Measurements from ENCODE around the gene GGT7. TPM values are rescaled to one million over a fixed set of nuclear protein-coding genes. Genes with fewer than 3 reads are reported as not detected.
A peak's percentile ranks its signal among the peaks of the same experiment; 100 is the strongest.

Gene GGT7
- total and polyA plus RNA-seq, 9 of the 15 experiments (the other 6 are each of a cell fraction or from before 2014, with no cell fraction given): 0.04 to 18.3 (median 5.9) TPM

GRCh38 chr20:34876406-34877282, 4.0 kb upstream of the GGT7 start, which contains the start of gene ACSS2 (continued):
- TF ChIP-seq MNT (conservative IDR thresholded peaks at IDR 0.05): peak in 1 of 2 experiments; percentile 57; a peak in 2 of 4 replicates
- 0 out of 2 replicates have a peak, but pooled peaks have one; percentile 3 for TF ChIP-seq TFAP4 (CRISPR knock-in tag; IDR thresholded peaks at IDR 0.05; ENCODE audit: borderline replicate concordance)
- TF ChIP-seq KDM5B (IDR thresholded peaks at IDR 0.05; ENCODE audit: insufficient replicate concordance, low read depth, low read length): peak; percentile 75
- TF ChIP-seq PYGO2 (tag; IDR thresholded peaks at IDR 0.05): no peak
- 0 out of 2 replicates have a peak, but pooled peaks have one; percentile 11 for TF ChIP-seq BHLHE40 (IDR thresholded peaks at IDR 0.05; ENCODE audit: low read length)
- 0 out of 2 replicates have a peak, but pooled peaks have one; percentile 75 for TF ChIP-seq ERF (CRISPR knock-in tag; IDR thresholded peaks at IDR 0.05)
- TF ChIP-seq UBTF (IDR thresholded peaks at IDR 0.05; ENCODE audit: borderline replicate concordance in 1 of 2, low read depth in 2 of 2, low read length in 2 of 2): peak; percentile 79 to 96; a peak in 3 of 4 replicates
- TF ChIP-seq ETV6 (IDR thresholded peaks at IDR 0.05; ENCODE audit: borderline replicate concordance in 1 of 2, low read depth in 2 of 2, low read length in 1 of 2): no peak
- peak; percentile 40; the same call in 1 of the 2 replicates for TF ChIP-seq ETV6 (CRISPR knock-in tag; IDR thresholded peaks at IDR 0.05; ENCODE audit: borderline replicate concordance)
- no peak for TF ChIP-seq REST (IDR thresholded peaks at IDR 0.05; ENCODE audit: borderline replicate concordance)
- TF ChIP-seq REST (CRISPR knock-in tag; IDR thresholded peaks at IDR 0.05; ENCODE audit: low read depth): peak; percentile 66; the same call in 1 of the 2 replicates
- TF ChIP-seq ZNF668 (CRISPR knock-in tag; IDR thresholded peaks at IDR 0.05): no peak
